Osteoblast (primary cell): ENCODE results near the gene PLSCR4. TPM values are rescaled to one million over a fixed set of nuclear protein-coding genes. Genes with fewer than 3 reads are reported as not detected.

Experiments
- DNase-seq: peaks from one replicate; pipeline ENCODE4 v3.0.0; 2011; ENCODE audit warnings: low spot score, mixed read lengths; ENCODE audit not compliant: insufficient read length; ENCODE audit errors: missing footprints
- H2AFZ ChIP-seq: 2 replicates; pipeline ENCODE4 v1.6.0; 2011; ENCODE audit warnings: mild to moderate bottlenecking, low read length
- H3K27ac ChIP-seq: 2 replicates; pipeline ENCODE4 v1.5.1; 2011; ENCODE audit warnings: mild to moderate bottlenecking, low read depth, low read length, moderate library complexity
- H3K27me3 ChIP-seq: 2 replicates; pipeline ENCODE4 v1.6.0; 2012; ENCODE audit warnings: mild to moderate bottlenecking, control low read depth, inconsistent platforms, low read length, moderate library complexity; ENCODE audit not compliant: insufficient read depth
- H3K36me3 ChIP-seq: 2 replicates; pipeline ENCODE4 v1.5.1; 2011; ENCODE audit warnings: mild to moderate bottlenecking, low read length, control low read depth, moderate library complexity; ENCODE audit not compliant: insufficient read depth
- H3K4me1 ChIP-seq: 2 replicates; pipeline ENCODE4 v1.5.1; 2011; ENCODE audit warnings: mild to moderate bottlenecking, low read length, control low read depth, moderate library complexity; ENCODE audit not compliant: insufficient read depth
- H3K4me2 ChIP-seq: 2 replicates; pipeline ENCODE4 v1.6.0; 2011; ENCODE audit warnings: mild to moderate bottlenecking, low read length; ENCODE audit not compliant: insufficient read depth
- H3K4me3 ChIP-seq: fragments of 200-600 bp; sonication (generic); 3 replicates; pipeline ENCODE4 v1.5.1; 2012; ENCODE audit warnings: mild to moderate bottlenecking, low read length, inconsistent platforms; ENCODE audit not compliant: insufficient read depth
- H3K79me2 ChIP-seq: 2 replicates; pipeline ENCODE4 v1.6.0; 2012; ENCODE audit warnings: mild to moderate bottlenecking, low read length, control low read depth, inconsistent platforms; ENCODE audit not compliant: insufficient read depth
- H3K9me3 ChIP-seq: 2 replicates; pipeline ENCODE4 v1.5.1; 2011; ENCODE audit warnings: low read depth, low read length, control low read depth
- H4K20me1 ChIP-seq: 2 replicates; pipeline ENCODE4 v1.6.0; 2012; ENCODE audit warnings: mild to moderate bottlenecking, low read length, control low read depth; ENCODE audit not compliant: insufficient read depth
- total RNA-seq: library from RNA; depleted of rRNA; stranded (reverse); fragments of >200 nt; gene quantifications from 2 replicates; pipeline ENCODE4 v1.2.3, GENCODE V29; 2012
- TF ChIP-seq, protein P1 (sequence below): IDR thresholded peaks from 2 replicates; pipeline ENCODE4 v1.5.1; 2011; ENCODE audit warnings: mild to moderate bottlenecking, low read depth, low read length, moderate library complexity; ENCODE audit errors: extremely low read depth

PLSCR4 gene
- total RNA-seq, 1 donor = 54.6 TPM

GRCh38 chr3:146274833-146275232 lies 23.9 kb upstream of the PLSCR4 start:
- peaks cover 40% of the 10 kb centered on the region for H3K4me1 ChIP-seq
- peak overlapping the region; percentile 7 for H3K4me2 ChIP-seq
- peak; percentile 56 for DNase-seq
- no peak overlapping the region for H3K4me3 ChIP-seq
- TF ChIP-seq, protein P1, sequence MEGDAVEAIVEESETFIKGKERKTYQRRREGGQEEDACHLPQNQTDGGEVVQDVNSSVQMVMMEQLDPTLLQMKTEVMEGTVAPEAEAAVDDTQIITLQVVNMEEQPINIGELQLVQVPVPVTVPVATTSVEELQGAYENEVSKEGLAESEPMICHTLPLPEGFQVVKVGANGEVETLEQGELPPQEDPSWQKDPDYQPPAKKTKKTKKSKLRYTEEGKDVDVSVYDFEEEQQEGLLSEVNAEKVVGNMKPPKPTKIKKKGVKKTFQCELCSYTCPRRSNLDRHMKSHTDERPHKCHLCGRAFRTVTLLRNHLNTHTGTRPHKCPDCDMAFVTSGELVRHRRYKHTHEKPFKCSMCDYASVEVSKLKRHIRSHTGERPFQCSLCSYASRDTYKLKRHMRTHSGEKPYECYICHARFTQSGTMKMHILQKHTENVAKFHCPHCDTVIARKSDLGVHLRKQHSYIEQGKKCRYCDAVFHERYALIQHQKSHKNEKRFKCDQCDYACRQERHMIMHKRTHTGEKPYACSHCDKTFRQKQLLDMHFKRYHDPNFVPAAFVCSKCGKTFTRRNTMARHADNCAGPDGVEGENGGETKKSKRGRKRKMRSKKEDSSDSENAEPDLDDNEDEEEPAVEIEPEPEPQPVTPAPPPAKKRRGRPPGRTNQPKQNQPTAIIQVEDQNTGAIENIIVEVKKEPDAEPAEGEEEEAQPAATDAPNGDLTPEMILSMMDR = no peak
- no peaks in the 10 kb centered on the region for H3K36me3 ChIP-seq
- H3K27ac ChIP-seq = peak overlapping the region; percentile 95
- no peaks in the 10 kb centered on the region for H3K79me2 ChIP-seq
- H2AFZ ChIP-seq = no peak overlapping the region
- no peaks in the 10 kb centered on the region for H4K20me1 ChIP-seq
- H3K27me3 ChIP-seq = no peaks in the 10 kb centered on the region
- no peaks in the 10 kb centered on the region for H3K9me3 ChIP-seq

- Histone ChIP-seq H3K27ac (peak overlapping the region; percentile 95), H3K27me3 (no peaks in the 10 kb centered on the region), H3K4me2 (peak overlapping the region; percentile 33)
Measured at GRCh38 chr3:146273721-146274407, 23.0 kb upstream of the PLSCR4 start.

DNA sequence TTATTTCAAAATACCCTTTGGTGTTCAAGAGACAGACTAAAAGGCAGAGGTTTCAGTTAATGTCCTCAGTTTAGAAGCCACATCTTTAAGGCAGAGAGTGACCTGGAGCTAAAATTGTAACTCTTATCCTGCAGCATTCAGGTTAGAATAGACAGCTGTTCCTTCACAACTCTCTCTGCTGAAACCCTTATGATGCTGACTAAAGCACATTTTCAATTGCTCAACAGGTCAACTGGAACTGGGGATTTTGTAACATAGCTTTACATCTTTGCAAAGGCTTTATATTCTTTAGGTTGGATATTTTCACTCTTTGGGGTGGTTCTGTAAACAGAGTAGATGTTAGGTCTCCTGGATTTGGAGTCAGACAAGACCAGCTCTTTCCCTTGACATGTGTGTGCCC lies 20.3 kb upstream of the PLSCR4 start:
- DNase-seq = no peak
- TF ChIP-seq, protein P1 = no peak
- H4K20me1 ChIP-seq = no peaks in the 10 kb centered on the region
- peaks cover 21% of the 10 kb centered on the region for H3K4me1 ChIP-seq
- H2AFZ ChIP-seq = no peak overlapping the region
- no peaks in the 10 kb centered on the region for H3K36me3 ChIP-seq
- H3K27ac ChIP-seq = no peak overlapping the region
- H3K27me3 ChIP-seq = no peaks in the 10 kb centered on the region
- no peaks in the 10 kb centered on the region for H3K9me3 ChIP-seq
- no peaks in the 10 kb centered on the region for H3K79me2 ChIP-seq
- H3K4me2 ChIP-seq = no peak overlapping the region
- no peak overlapping the region for H3K4me3 ChIP-seq

More at GRCh38 chr3:146273721-146274407, 23.0 kb upstream of the PLSCR4 start:
- Histone ChIP-seq H3K4me1 (peaks cover 38% of the 10 kb centered on the region), H3K4me3 (no peak overlapping the region), H4K20me1 (no peaks in the 10 kb centered on the region), H3K9me3 (no peaks in the 10 kb centered on the region), H3K79me2 (no peaks in the 10 kb centered on the region), H2AFZ (no peak overlapping the region), H3K36me3 (no peaks in the 10 kb centered on the region)
- TF ChIP-seq, protein P1 = no peak
- no peak for DNase-seq

- Histone ChIP-seq H3K27ac (no peak overlapping the region), H2AFZ (peak overlapping the region; percentile 17), H3K27me3 (no peaks in the 10 kb centered on the region), H3K4me3 (no peak overlapping the region), H3K79me2 (no peaks in the 10 kb centered on the region), H3K4me1 (peaks cover 7% of the 10 kb centered on the region), H3K9me3 (no peaks in the 10 kb centered on the region), H3K4me2 (no peak overlapping the region), H4K20me1 (no peaks in the 10 kb centered on the region), H3K36me3 (no peaks in the 10 kb centered on the region)
- DNase-seq = no peak
- TF ChIP-seq, protein P1 = no peak
Measured at GRCh38 chr3:146269271-146269670, 18.4 kb upstream of the PLSCR4 start.
